Measurements from ENCODE around the gene IL1R1. TPM values are rescaled to one million over a fixed set of nuclear protein-coding genes. Genes with fewer than 3 reads are reported as not detected.

Gene IL1R1
- polyA plus RNA-seq, 1 experiment = 102 TPM

DNA sequence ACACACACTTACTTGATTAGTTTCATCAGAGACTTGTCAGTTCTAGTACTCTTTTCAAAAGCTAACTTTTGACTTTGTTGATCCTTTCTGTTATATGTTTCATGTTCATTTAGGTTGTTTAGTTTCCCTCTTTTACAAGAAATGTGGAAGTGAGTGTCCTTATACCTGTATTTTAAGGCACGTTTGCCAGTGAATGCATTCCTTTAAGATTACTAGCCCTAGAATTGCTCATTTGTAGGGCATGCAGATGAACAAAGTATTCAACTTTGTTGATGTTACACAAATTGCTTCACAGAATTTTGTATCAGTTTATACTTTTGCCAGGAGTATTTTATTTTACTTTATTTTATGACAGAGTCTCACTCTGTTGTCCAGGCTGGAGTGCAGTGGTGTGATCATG lies 50.5 kb downstream of the IL1R1 start:
- Histone ChIP-seq H3K27me3 (ENCODE audit: control insufficient read depth, insufficient read depth, low read length) (no peaks in the 10 kb centered on the region), H3K9me3 (ENCODE audit: control insufficient read depth, insufficient read depth, low read length) (no peaks in the 10 kb centered on the region), H3K27ac (ENCODE audit: low read depth, low read length) (no peak overlapping the region), H3K4me3 (ENCODE audit: low read depth, low read length) (no peak overlapping the region)
- DNase-seq (ENCODE audit: low read depth, low spot score) = no peak
- TF ChIP-seq, protein P1, sequence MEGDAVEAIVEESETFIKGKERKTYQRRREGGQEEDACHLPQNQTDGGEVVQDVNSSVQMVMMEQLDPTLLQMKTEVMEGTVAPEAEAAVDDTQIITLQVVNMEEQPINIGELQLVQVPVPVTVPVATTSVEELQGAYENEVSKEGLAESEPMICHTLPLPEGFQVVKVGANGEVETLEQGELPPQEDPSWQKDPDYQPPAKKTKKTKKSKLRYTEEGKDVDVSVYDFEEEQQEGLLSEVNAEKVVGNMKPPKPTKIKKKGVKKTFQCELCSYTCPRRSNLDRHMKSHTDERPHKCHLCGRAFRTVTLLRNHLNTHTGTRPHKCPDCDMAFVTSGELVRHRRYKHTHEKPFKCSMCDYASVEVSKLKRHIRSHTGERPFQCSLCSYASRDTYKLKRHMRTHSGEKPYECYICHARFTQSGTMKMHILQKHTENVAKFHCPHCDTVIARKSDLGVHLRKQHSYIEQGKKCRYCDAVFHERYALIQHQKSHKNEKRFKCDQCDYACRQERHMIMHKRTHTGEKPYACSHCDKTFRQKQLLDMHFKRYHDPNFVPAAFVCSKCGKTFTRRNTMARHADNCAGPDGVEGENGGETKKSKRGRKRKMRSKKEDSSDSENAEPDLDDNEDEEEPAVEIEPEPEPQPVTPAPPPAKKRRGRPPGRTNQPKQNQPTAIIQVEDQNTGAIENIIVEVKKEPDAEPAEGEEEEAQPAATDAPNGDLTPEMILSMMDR (IDR thresholded peaks at IDR 0.05; ENCODE audit: low read depth, low read length) = no peak
- CTCF ChIA-PET = interaction anchor here (1.1 to 1.2 kb wide), 2 partner anchors 47 to 250 kb away, joined by 4 to 5 read pairs; no protein-coding TSS in a partner anchor
- POLR2A ChIA-PET = no interaction called here

DNA sequence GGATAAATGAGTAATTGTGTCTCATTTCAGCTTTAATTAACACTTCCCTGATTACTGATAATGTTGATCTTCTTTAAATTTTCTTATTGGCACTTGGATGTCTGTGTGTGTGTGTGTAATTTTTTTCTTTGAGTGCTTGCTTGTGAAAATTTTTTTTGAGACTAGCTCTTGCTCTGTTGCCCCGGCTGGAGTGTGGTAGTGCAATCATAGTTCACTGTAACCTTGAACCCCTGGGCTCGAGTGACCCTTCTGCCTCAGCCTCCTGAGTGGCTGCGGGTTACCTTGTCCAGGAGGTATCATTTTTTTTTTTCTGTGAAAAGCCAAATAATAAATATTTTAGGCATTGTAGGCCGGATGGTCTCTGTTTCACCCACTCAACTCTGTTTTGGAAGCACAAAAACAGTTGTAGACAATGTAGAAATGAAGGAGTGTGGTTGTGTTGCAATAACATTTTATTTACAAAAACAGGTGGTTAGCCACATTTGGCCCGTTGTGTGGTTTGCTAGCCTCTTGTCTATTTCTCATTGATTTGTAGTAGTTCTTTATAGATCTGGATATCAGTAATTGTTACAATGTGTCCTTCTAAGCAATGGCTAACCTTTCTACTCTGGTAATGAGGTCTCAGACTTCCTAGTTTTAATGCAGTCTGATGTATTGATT lies 52.2 kb downstream of the IL1R1 start:
- H3K9me3 ChIP-seq (ENCODE audit: control insufficient read depth, insufficient read depth, low read length) = no peaks in the 10 kb centered on the region
- CTCF ChIA-PET = interaction anchor here (0.9 to 1.6 kb wide), 2 partner anchors 46 to 174 kb away, joined by 3 to 8 read pairs; no protein-coding TSS in a partner anchor
- TF ChIP-seq, protein P1 (IDR thresholded peaks at IDR 0.05; ENCODE audit: low read depth, low read length) = no peak
- no peak overlapping the region for H3K27ac ChIP-seq (ENCODE audit: low read depth, low read length)
- DNase-seq (ENCODE audit: low read depth, low spot score) = no peak
- POLR2A ChIA-PET = no interaction called here
- H3K27me3 ChIP-seq (ENCODE audit: control insufficient read depth, insufficient read depth, low read length) = no peaks in the 10 kb centered on the region
- no peak overlapping the region for H3K4me3 ChIP-seq (ENCODE audit: low read depth, low read length)

DNA sequence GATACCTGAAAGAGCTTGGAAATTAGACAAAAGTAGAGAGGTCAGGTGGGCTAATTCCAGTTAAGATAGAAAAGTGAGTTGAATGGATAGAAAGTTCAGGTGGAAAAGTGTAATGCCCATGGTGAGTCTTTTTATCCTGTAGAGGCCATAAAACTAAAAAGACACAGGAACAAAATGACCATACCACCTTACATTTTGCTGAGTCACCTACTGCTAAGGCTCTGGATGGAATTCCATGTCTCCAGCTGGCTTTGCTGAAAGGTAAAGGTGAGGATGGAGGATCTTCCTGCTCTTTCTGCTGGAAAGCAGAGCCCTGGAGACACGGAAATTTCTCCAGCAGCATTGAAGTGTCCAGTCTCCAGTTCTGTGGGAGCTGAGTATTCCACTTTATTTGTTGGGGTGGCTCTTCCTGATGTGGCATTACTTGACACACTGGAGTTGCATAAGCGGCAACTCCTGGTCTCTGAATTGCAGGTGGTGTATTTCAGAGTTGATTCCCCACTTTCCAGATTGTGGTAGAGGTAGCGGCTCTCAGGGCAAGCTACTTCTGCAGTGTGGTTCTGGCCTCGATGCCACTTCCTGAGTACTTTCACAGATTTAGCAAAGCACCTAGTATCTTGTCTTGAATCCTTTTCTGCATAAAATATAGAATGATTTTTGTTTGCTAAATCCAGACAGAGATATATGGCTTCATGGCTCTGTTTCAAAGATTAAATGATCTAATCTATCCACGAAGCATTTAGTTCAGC lies 55.0 kb downstream of the IL1R1 start:
- ChIA-PET POLR2A (no interaction called here), CTCF (interaction anchor here (0.9 kb wide), 1 partner anchor 43 kb away, joined by 3 read pairs; no protein-coding TSS in a partner anchor)
- no peak for DNase-seq (ENCODE audit: low read depth, low spot score)
- Histone ChIP-seq H3K27ac (ENCODE audit: low read depth, low read length) (no peak overlapping the region), H3K4me3 (ENCODE audit: low read depth, low read length) (no peak overlapping the region), H3K27me3 (ENCODE audit: control insufficient read depth, insufficient read depth, low read length) (no peaks in the 10 kb centered on the region), H3K9me3 (ENCODE audit: control insufficient read depth, insufficient read depth, low read length) (no peaks in the 10 kb centered on the region)
- TF ChIP-seq, protein P1 (IDR thresholded peaks at IDR 0.05; ENCODE audit: low read depth, low read length) = no peak

DNA sequence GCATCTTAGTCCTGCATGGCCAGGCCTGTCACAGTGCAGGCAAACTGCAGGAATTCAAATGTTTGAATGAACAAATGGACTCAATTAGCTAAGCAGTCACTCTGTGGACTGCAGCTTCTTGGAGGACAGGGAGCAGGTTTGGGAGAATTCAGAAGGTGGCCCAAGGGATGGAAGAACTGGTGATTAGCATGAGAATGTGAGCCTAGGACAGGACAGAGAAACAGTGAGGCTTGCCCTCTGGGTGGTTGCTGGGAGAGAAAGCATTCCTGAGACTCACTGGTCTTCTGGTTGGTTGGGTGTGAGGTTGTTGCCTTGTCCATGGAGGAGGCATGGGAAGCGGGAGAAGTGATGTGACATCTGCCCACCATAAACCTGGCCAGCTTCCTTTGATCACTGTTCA lies 58.0 kb downstream of the IL1R1 start:
- no peak for DNase-seq (ENCODE audit: low read depth, low spot score)
- Histone ChIP-seq H3K27ac (ENCODE audit: low read depth, low read length) (no peak overlapping the region), H3K27me3 (ENCODE audit: control insufficient read depth, insufficient read depth, low read length) (no peaks in the 10 kb centered on the region), H3K4me3 (ENCODE audit: low read depth, low read length) (no peak overlapping the region), H3K9me3 (ENCODE audit: control insufficient read depth, insufficient read depth, low read length) (no peaks in the 10 kb centered on the region)
- ChIA-PET POLR2A (no interaction called here), CTCF (interaction anchor here (0.8 to 1.1 kb wide), 3 partner anchors 16 to 40 kb away, joined by 3 to 6 read pairs (median 3); no protein-coding TSS in a partner anchor)
- TF ChIP-seq, protein P1 (IDR thresholded peaks at IDR 0.05; ENCODE audit: low read depth, low read length) = no peak

DNA sequence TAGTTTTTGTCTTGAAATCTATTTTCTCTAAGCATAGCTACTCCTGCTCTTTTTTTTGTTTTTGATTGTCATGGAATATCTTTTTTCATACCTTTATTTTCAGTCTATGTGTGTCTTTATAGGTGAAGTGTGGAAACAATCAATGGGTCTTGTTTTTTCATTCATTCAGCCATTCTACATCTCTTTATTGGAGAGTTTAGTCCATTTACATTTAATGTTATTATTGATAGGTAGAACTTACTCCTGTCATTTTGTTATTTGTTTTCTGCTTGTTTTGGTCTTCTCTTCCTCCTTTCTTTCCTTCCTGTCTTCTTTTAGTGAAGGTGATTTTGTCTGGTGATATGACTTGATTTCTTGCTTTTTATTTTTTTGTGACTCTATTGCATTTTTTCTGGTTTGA lies 62.1 kb downstream of the IL1R1 start:
- Histone ChIP-seq H3K4me3 (ENCODE audit: low read depth, low read length) (no peak overlapping the region), H3K9me3 (ENCODE audit: control insufficient read depth, insufficient read depth, low read length) (no peaks in the 10 kb centered on the region), H3K27me3 (ENCODE audit: control insufficient read depth, insufficient read depth, low read length) (no peaks in the 10 kb centered on the region), H3K27ac (ENCODE audit: low read depth, low read length) (no peak overlapping the region)
- ChIA-PET CTCF (interaction anchor here (1.0 kb wide), 1 partner anchor 36 kb away, joined by 4 read pairs; no protein-coding TSS in a partner anchor), POLR2A (no interaction called here)
- TF ChIP-seq, protein P1 (IDR thresholded peaks at IDR 0.05; ENCODE audit: low read depth, low read length) = no peak
- no peak for DNase-seq (ENCODE audit: low read depth, low spot score)
